ENCODE results near the gene SLC49A4.

- TF ChIP-seq, protein P1, sequence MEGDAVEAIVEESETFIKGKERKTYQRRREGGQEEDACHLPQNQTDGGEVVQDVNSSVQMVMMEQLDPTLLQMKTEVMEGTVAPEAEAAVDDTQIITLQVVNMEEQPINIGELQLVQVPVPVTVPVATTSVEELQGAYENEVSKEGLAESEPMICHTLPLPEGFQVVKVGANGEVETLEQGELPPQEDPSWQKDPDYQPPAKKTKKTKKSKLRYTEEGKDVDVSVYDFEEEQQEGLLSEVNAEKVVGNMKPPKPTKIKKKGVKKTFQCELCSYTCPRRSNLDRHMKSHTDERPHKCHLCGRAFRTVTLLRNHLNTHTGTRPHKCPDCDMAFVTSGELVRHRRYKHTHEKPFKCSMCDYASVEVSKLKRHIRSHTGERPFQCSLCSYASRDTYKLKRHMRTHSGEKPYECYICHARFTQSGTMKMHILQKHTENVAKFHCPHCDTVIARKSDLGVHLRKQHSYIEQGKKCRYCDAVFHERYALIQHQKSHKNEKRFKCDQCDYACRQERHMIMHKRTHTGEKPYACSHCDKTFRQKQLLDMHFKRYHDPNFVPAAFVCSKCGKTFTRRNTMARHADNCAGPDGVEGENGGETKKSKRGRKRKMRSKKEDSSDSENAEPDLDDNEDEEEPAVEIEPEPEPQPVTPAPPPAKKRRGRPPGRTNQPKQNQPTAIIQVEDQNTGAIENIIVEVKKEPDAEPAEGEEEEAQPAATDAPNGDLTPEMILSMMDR (IDR thresholded peaks at IDR 0.05), result no peak
- no peak for TF ChIP-seq POLR2A (IDR thresholded peaks at IDR 0.05)
These were observed 131.9 kb downstream of the SLC49A4 start for GRCh38 chr3:122926811-122927210.
